ENCODE data around the gene NEAT1. TPM values are rescaled to one million over a fixed set of nuclear protein-coding genes. Genes with fewer than 3 reads are reported as not detected.

Gene NEAT1
- total RNA-seq, 1 experiment from 2014 or later, result 564 TPM

DNA sequence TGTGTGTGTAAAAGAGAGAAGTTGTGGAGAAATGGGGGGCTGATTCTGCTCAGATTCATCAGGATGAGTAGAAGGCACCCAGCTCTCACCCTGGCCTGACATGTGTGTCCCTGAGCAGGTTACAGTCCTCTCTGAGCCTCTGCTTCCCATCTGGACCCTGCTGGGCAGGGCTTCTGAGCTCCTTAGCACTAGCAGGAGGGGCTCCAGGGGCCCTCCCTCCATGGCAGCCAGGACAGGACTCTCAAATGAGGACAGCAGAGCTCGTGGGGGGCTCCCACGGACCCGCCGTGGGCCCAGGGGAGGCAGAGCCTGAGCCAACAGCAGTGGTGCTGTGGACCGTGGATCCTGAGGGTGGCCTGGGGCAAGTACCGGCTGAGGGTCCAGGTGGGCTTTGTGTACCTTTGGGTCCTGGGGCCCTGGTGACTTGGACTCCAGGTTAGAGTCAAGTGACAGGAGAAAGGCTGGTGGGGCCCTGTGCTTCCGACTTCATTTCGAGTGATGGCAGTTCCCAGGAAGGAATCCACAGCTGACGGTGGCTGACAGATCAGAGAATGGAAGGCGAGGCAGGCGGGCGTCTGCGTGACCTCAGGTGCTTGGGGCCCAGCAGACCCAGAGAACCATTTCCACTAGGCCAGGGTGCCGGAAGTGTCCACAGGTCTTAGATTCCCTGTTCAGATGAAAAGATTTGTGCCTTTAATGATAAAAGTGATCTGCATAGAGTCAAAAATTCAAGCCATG is 21.9 kb downstream of the NEAT1 start:
- intact Hi-C loops (cut with micrococcal nuclease), result no loop called here
- peaks cover 20 to 33% of the 10 kb centered on the region in 2 experiments; a peak in 3 of 4 replicates for H3K4me1 ChIP-seq (ENCODE audit: control insufficient read depth in 1 of 2, insufficient read depth in 2 of 2, low read length in 2 of 2)
- CTCF ChIA-PET, result interaction anchor here (0.7 kb wide), 1 partner anchor 27 kb away, joined by 3 read pairs; no protein-coding TSS in a partner anchor
- H3K4me3 ChIP-seq (replicated peaks in 1 of 2; ENCODE audit: low read depth in 1 of 2, low read length in 2 of 2), result no peak overlapping the region
- ATAC-seq (no peak), DNase-seq (ENCODE audit: low read depth, low spot score) (no peak)
- TSS peak; percentile 5 for BruUV-seq (replicated peaks)
- POLR2A ChIA-PET, result interaction anchor here (0.6 to 1.9 kb wide), 2 partner anchors 24 to 54 kb away, joined by 5 read pairs; partner anchors contain the start of gene MALAT1
- H3K4me2 ChIP-seq (ENCODE audit: low read length), result no peak overlapping the region
- no peaks in the 10 kb centered on the region for H3K27me3 ChIP-seq (ENCODE audit: insufficient read depth, low read length)
- no peak for TF ChIP-seq CBX3 (IDR thresholded peaks at IDR 0.05; ENCODE audit: low read depth)
- TF ChIP-seq SP1 (IDR thresholded peaks at IDR 0.05; ENCODE audit: low read depth), result no peak
- TF ChIP-seq EGR1 (IDR thresholded peaks at IDR 0.05; ENCODE audit: low read depth), result no peak
- no peak for TF ChIP-seq TCF7L2 (IDR thresholded peaks at IDR 0.05; ENCODE audit: borderline replicate concordance, extremely low read depth, insufficient read depth, insufficient read length)
- TF ChIP-seq POLR2A (IDR thresholded peaks at IDR 0.05; ENCODE audit: borderline replicate concordance, extremely low read depth, insufficient read depth, insufficient read length), result no peak
- TF ChIP-seq ZFX (IDR thresholded peaks at IDR 0.05), result no peak
- no peak for TF ChIP-seq ELF1 (IDR thresholded peaks at IDR 0.05; ENCODE audit: borderline replicate concordance, low read depth)
- no peak for TF ChIP-seq EZH2phosphoT487 (IDR thresholded peaks at IDR 0.05; ENCODE audit: borderline replicate concordance)
- no peak for TF ChIP-seq CEBPB (IDR thresholded peaks at IDR 0.05; ENCODE audit: low read depth)
- no peak for TF ChIP-seq SRF (IDR thresholded peaks at IDR 0.05; ENCODE audit: low read depth)
- TF ChIP-seq POLR2AphosphoS5 (IDR thresholded peaks at IDR 0.05; ENCODE audit: low read depth, low read length), result no peak; the same call in none of the 2 replicates
- no peak for TF ChIP-seq FOSL1 (IDR thresholded peaks at IDR 0.05; ENCODE audit: low read depth)
- no peak for TF ChIP-seq CTCF (IDR thresholded peaks at IDR 0.05 in 2 of 3, conservative IDR thresholded peaks at IDR 0.05 in 1 of 3; ENCODE audit: borderline replicate concordance in 1 of 3, insufficient read depth in 1 of 3, low read depth in 2 of 3, low read length in 2 of 3)
- no peak for TF ChIP-seq ZNF274 (IDR thresholded peaks at IDR 0.05; ENCODE audit: low read depth, low read length)
- no peak overlapping the region for H2AFZ ChIP-seq (ENCODE audit: low read depth, low read length, poor library complexity, severe bottlenecking)
- no peak overlapping the region for H3K9ac ChIP-seq (ENCODE audit: low read length)
- no peaks in the 10 kb centered on the region for H3K9me3 ChIP-seq (ENCODE audit: control insufficient read depth in 1 of 2, insufficient read depth in 1 of 2, low read depth in 1 of 2, low read length in 2 of 2)
- no peaks in the 10 kb centered on the region; the same call in 1 of the 2 replicates for H3K79me2 ChIP-seq (ENCODE audit: insufficient read depth, low read length)
- H3K9me2 ChIP-seq (ENCODE audit: insufficient read depth), result no peaks in the 10 kb centered on the region
- H3K36me3 ChIP-seq (ENCODE audit: control insufficient read depth in 1 of 2, insufficient read depth in 2 of 2, low read length in 2 of 2), result no peaks in the 10 kb centered on the region
- H3K27ac ChIP-seq (ENCODE audit: low read depth, low read length), result peak overlapping the region; percentile 24; the same call in 1 of the 2 replicates
- H4K20me1 ChIP-seq (ENCODE audit: insufficient read depth), result no peaks in the 10 kb centered on the region
- RAD21 ChIA-PET (ENCODE audit: low non-redundant PET in 1 of 2, low total read pairs in 2 of 2, uncharacterized antibody in 2 of 2, unreplicated experiment in 2 of 2), result interaction anchor here in 1 of 2 experiments (0.7 kb wide), 1 partner anchor 28 kb away, joined by 5 read pairs; no protein-coding TSS in a partner anchor
